Activated CD4-positive, alpha-beta T cell treated with anti-CD3 and anti-CD28 coated beads, Interleukin-10, Interleukin-2, amounts not matched to agents 100 ng/mL and 50 ng/mL, durations not matched to agents 16 hours and 8 hours (primary cell): ENCODE measurements around the gene CDH22.

Experiments used
- DNase-seq: peaks from one replicate; pipeline ENCODE4 v3.0.0-alpha.2; 2020

Gene CDH22

GRCh38 chr20:46188866-46189541, 119.3 kb downstream of the CDH22 start:
- no peak for DNase-seq

GRCh38 chr20:46186210-46186609, 122.1 kb downstream of the CDH22 start:
- DNase-seq = no peak

GRCh38 chr20:46185353-46185752, 122.9 kb downstream of the CDH22 start:
- no peak for DNase-seq

GRCh38 chr20:46183768-46184167, 124.5 kb downstream of the CDH22 start:
- DNase-seq = no peak

GRCh38 chr20:46182276-46183200, 125.8 kb downstream of the CDH22 start:
- DNase-seq = no peak

GRCh38 chr20:46179862-46180261, 128.4 kb downstream of the CDH22 start:
- DNase-seq = no peak

- no peak for DNase-seq
These were observed 129.4 kb downstream of the CDH22 start for GRCh38 chr20:46178891-46179290.

GRCh38 chr20:46177768-46178167, 130.5 kb downstream of the CDH22 start:
- no peak for DNase-seq

GRCh38 chr20:46176739-46177378, 131.4 kb downstream of the CDH22 start:
- DNase-seq = no peak

- no peak for DNase-seq
These were observed 133.2 kb downstream of the CDH22 start for GRCh38 chr20:46175127-46175494.

- peak; percentile 73 for DNase-seq
These were observed 133.7 kb downstream of the CDH22 start for GRCh38 chr20:46174469-46175126.

- DNase-seq = no peak
These were observed 134.4 kb downstream of the CDH22 start for GRCh38 chr20:46173652-46174468.

- DNase-seq = no peak
These were observed 135.2 kb downstream of the CDH22 start for GRCh38 chr20:46172961-46173536.

GRCh38 chr20:46172455-46172854, 135.8 kb downstream of the CDH22 start:
- DNase-seq = no peak

GRCh38 chr20:46171909-46172308, 136.4 kb downstream of the CDH22 start:
- DNase-seq = no peak

GRCh38 chr20:46171476-46171875, 136.8 kb downstream of the CDH22 start:
- no peak for DNase-seq

GRCh38 chr20:46169245-46170171, 138.8 kb downstream of the CDH22 start:
- no peak for DNase-seq

GRCh38 chr20:46168438-46168837, 139.9 kb downstream of the CDH22 start:
- DNase-seq = no peak

GRCh38 chr20:46167080-46167479, 141.2 kb downstream of the CDH22 start:
- no peak for DNase-seq

- DNase-seq = no peak
These were observed 144.0 kb downstream of the CDH22 start for GRCh38 chr20:46164254-46164653.

- no peak for DNase-seq
These were observed 146.4 kb downstream of the CDH22 start for GRCh38 chr20:46161921-46162320.
